Gastrocnemius medialis (tissue), 4 donors: ENCODE data around the gene HERPUD1.

Experiments used
- POLR2A ChIP-seq, 2 donors: fragments of 450-650 bp; IDR thresholded peaks; one replicate each; pipeline ENCODE4 v1.6.1; 2017; ENCODE audit warnings: antibody characterized with exemption in 2 of 2, mild to moderate bottlenecking in 2 of 2, moderate library complexity in 2 of 2
- TF ChIP-seq, protein P1 (sequence below), 5 experiments: fragments of 450-650 bp in 3 of 5; fragments of 200-600 bp in 2 of 5; sonication (generic) in 2 of 5; IDR thresholded peaks in 4 of 5; conservative IDR thresholded peaks in 1 of 5; 1 replicate in 4 of 5; 2 replicates in 1 of 5; pipeline ENCODE4 v1.5.1; 2016 to 2019; ENCODE audit warnings: antibody characterized with exemption in 5 of 5, mild to moderate bottlenecking in 3 of 5, moderate library complexity in 3 of 5

DNA sequence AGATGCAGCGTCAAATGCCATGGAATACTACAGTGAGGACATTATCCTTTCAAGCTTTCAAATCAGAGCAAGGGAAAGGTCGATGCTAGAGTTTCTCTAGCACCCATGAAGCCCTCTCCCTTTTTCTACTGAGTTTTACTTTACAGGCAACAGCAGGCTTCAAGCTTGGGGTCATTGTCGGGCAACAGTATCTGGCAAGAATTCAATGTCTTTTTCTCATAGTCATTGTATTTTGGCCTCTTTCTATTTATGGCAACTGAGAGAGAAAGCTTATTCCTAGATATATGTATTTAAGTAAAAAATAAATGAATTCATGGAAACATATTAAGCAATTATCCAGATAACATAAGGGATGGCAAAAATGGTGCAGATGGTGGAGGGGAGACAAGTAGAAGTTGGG, 29.4 kb downstream of the HERPUD1 start:
- TF ChIP-seq POLR2A (IDR thresholded peaks at IDR 0.05) = no peak
- TF ChIP-seq, protein P1, sequence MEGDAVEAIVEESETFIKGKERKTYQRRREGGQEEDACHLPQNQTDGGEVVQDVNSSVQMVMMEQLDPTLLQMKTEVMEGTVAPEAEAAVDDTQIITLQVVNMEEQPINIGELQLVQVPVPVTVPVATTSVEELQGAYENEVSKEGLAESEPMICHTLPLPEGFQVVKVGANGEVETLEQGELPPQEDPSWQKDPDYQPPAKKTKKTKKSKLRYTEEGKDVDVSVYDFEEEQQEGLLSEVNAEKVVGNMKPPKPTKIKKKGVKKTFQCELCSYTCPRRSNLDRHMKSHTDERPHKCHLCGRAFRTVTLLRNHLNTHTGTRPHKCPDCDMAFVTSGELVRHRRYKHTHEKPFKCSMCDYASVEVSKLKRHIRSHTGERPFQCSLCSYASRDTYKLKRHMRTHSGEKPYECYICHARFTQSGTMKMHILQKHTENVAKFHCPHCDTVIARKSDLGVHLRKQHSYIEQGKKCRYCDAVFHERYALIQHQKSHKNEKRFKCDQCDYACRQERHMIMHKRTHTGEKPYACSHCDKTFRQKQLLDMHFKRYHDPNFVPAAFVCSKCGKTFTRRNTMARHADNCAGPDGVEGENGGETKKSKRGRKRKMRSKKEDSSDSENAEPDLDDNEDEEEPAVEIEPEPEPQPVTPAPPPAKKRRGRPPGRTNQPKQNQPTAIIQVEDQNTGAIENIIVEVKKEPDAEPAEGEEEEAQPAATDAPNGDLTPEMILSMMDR (IDR thresholded peaks at IDR 0.05 in 4 of 5, conservative IDR thresholded peaks at IDR 0.05 in 1 of 5) = no peak
